H1 (cell line): ENCODE results near the gene CIAO3. TPM values are rescaled to one million over a fixed set of nuclear protein-coding genes. Genes with fewer than 3 reads are reported as not detected.

Experiments
- CTCF ChIA-PET: fragments of 300-600 bp; sonication (Branson Sonifier 250); formaldehyde crosslinking; loops from one replicate; lab custom pipeline; 2021; ENCODE audit not compliant: partially characterized antibody; lab: Charles Lee
- POLR2A ChIA-PET: fragments of 300-600 bp; sonication (Branson Sonifier 250); formaldehyde crosslinking; loops from one replicate; lab custom pipeline; 2021; ENCODE audit warnings: inconsistent platforms; ENCODE audit not compliant: partially characterized antibody; lab: Charles Lee
- DNase-seq, 2 experiments: peaks; one replicate each; pipeline versions ENCODE4 v3.0.0 to v3.0.0-alpha.2; 2010 to 2022; ENCODE audit warnings: low spot score in 2 of 2, low read depth in 1 of 2, mixed read lengths in 1 of 2
- FAIRE-seq: peaks from 2 replicates; lab custom pipeline; 2011; peaks lifted over from hg19 to GRCh38; lab: Jason Lieb, UNC
- H2AFZ ChIP-seq: 2 replicates; pipeline ENCODE4 v1.8.1; 2012; ENCODE audit warnings: low read length, inconsistent platforms
- H2AK5ac ChIP-seq: 2 replicates; pipeline ENCODE4 v1.6.1; 2013; ENCODE audit warnings: low read depth, low read length
- H2BK120ac ChIP-seq: replicated peaks from 2 replicates; pipeline ENCODE3; 2013; ENCODE audit warnings: low read depth, low read length, inconsistent platforms
- H2BK12ac ChIP-seq: 2 replicates; pipeline ENCODE4 v1.6.1; 2013; ENCODE audit warnings: low read depth, low read length
- H2BK15ac ChIP-seq: 2 replicates; pipeline ENCODE4 v1.6.1; 2013; ENCODE audit warnings: low read length
- H2BK20ac ChIP-seq: 2 replicates; pipeline ENCODE4 v1.6.1; 2013; ENCODE audit warnings: low read length
- H2BK5ac ChIP-seq: 2 replicates; pipeline ENCODE4 v1.6.1; 2013; ENCODE audit warnings: low read depth, low read length
- H3K14ac ChIP-seq: 2 replicates; pipeline ENCODE4 v1.6.1; 2013; ENCODE audit warnings: inconsistent platforms; ENCODE audit not compliant: insufficient read length
- H3K18ac ChIP-seq: 2 replicates; pipeline ENCODE4 v1.6.1; 2013; ENCODE audit warnings: low read length; ENCODE audit errors: extremely low read depth
- H3K23ac ChIP-seq: 2 replicates; pipeline ENCODE4 v1.6.1; 2013; ENCODE audit warnings: inconsistent platforms; ENCODE audit not compliant: insufficient read length
- H3K23me2 ChIP-seq: 2 replicates; pipeline ENCODE4 v1.6.1; 2013; ENCODE audit warnings: low read depth, low read length
- H3K27ac ChIP-seq: 2 replicates; pipeline ENCODE4 v1.6.1; 2011; ENCODE audit warnings: low read depth, low read length, inconsistent platforms
- H3K27me3 ChIP-seq, 4 experiments: replicated peaks in 1 of 4; 1 replicate in 1 of 4; 2 replicates in 3 of 4; pipeline versions ENCODE4 v1.6.1 to v1.8.1; 2011 to 2013; ENCODE audit warnings: low read length in 3 of 4, mild to moderate bottlenecking in 3 of 4, inconsistent platforms in 2 of 4, mixed read lengths in 2 of 4, moderate library complexity in 1 of 4; ENCODE audit not compliant: control insufficient read depth in 3 of 4, insufficient read depth in 3 of 4; ENCODE audit errors: extremely low read depth in 1 of 4
- H3K36me3 ChIP-seq, 4 experiments: 2 replicates each; pipeline versions ENCODE4 v1.6.1 to v1.8.1; 2011 to 2013; ENCODE audit warnings: mild to moderate bottlenecking in 4 of 4, low read length in 3 of 4, moderate library complexity in 2 of 4, control low read depth in 1 of 4, inconsistent platforms in 1 of 4; ENCODE audit not compliant: insufficient read depth in 4 of 4, control insufficient read depth in 2 of 4
- H3K4ac ChIP-seq: replicated peaks from 2 replicates; pipeline ENCODE3; 2013; ENCODE audit warnings: low read length, low read depth, mixed read lengths, inconsistent platforms; ENCODE audit not compliant: insufficient read length
- H3K4me1 ChIP-seq, 4 experiments: replicated peaks in 1 of 4; 1 replicate in 1 of 4; 2 replicates in 3 of 4; pipeline versions ENCODE4 v1.6.1 to v1.8.1; 2011 to 2013; ENCODE audit warnings: low read length in 3 of 4, inconsistent platforms in 2 of 4, mixed read lengths in 1 of 4; ENCODE audit not compliant: insufficient read depth in 4 of 4, control insufficient read depth in 3 of 4
- H3K4me2 ChIP-seq, 2 experiments: 2 replicates each; pipeline versions ENCODE4 v1.6.1 to v1.8.1; 2011 to 2013; ENCODE audit warnings: low read depth in 2 of 2, low read length in 2 of 2, control low read depth in 1 of 2, inconsistent platforms in 1 of 2, mild to moderate bottlenecking in 1 of 2; ENCODE audit not compliant: insufficient read depth in 1 of 2
- H3K4me3 ChIP-seq, 4 experiments: fragments of 200-600, 300-600 bp in 1 of 4; sonication (generic), shearing (Covaris generic), sonication (Bioruptor Twin) in 1 of 4; 2 replicates each; pipeline versions ENCODE4 v1.5.1 to v1.8.1; 2011 to 2016; ENCODE audit warnings: low read length in 4 of 4, low read depth in 3 of 4, control low read depth in 2 of 4, inconsistent platforms in 2 of 4, mild to moderate bottlenecking in 2 of 4, mixed read lengths in 1 of 4, moderate library complexity in 1 of 4; ENCODE audit not compliant: insufficient read depth in 2 of 4; ENCODE audit errors: extremely low read depth in 1 of 4
- H3K56ac ChIP-seq: replicated peaks from 2 replicates; pipeline ENCODE3; 2013; ENCODE audit warnings: low read depth, mild to moderate bottlenecking, mixed read lengths, low read length, inconsistent platforms; ENCODE audit not compliant: insufficient read length
- H3K79me1 ChIP-seq: 2 replicates; pipeline ENCODE4 v1.6.1; 2013; ENCODE audit warnings: low read depth, low read length, control low read depth
- H3K79me2 ChIP-seq, 2 experiments: 2 replicates each; pipeline versions ENCODE4 v1.6.1 to v1.8.1; 2012 to 2013; ENCODE audit warnings: low read length in 2 of 2, mild to moderate bottlenecking in 2 of 2, inconsistent platforms in 1 of 2; ENCODE audit not compliant: insufficient read depth in 2 of 2, control insufficient read depth in 1 of 2
- H3K9ac ChIP-seq, 4 experiments: replicated peaks in 1 of 4; 1 replicate in 1 of 4; 2 replicates in 3 of 4; pipeline versions ENCODE4 v1.6.1 to v1.8.1; 2011 to 2013; ENCODE audit warnings: low read depth in 3 of 4, low read length in 3 of 4, control low read depth in 2 of 4, mild to moderate bottlenecking in 2 of 4, moderate library complexity in 2 of 4, inconsistent platforms in 1 of 4; ENCODE audit errors: extremely low read depth in 1 of 4
- H3K9me3 ChIP-seq, 2 experiments: 2 replicates each; pipeline versions ENCODE4 v1.6.1 to v1.8.1; 2012 to 2013; ENCODE audit warnings: mild to moderate bottlenecking in 2 of 2, moderate library complexity in 2 of 2, control low read depth in 1 of 2, inconsistent platforms in 1 of 2, low read depth in 1 of 2, low read length in 1 of 2, mixed read lengths in 1 of 2; ENCODE audit not compliant: insufficient read depth in 2 of 2
- H4K20me1 ChIP-seq, 2 experiments: replicated peaks in 1 of 2; 2 replicates each; pipeline versions ENCODE3 to v1.8.1; 2011 to 2013; ENCODE audit warnings: inconsistent platforms in 2 of 2, low read length in 2 of 2, mild to moderate bottlenecking in 1 of 2; ENCODE audit not compliant: insufficient read depth in 2 of 2, control insufficient read depth in 1 of 2
- H4K5ac ChIP-seq: 2 replicates; pipeline ENCODE4 v1.6.1; 2013; ENCODE audit warnings: low read length, low read depth, mixed read lengths, inconsistent platforms; ENCODE audit not compliant: insufficient read length
- H4K8ac ChIP-seq: 2 replicates; pipeline ENCODE4 v1.8.0; 2013; ENCODE audit warnings: mild to moderate bottlenecking, moderate library complexity, low read length, inconsistent platforms; ENCODE audit not compliant: insufficient read depth; ENCODE audit errors: extremely low read depth
- H4K91ac ChIP-seq: replicated peaks from 2 replicates; pipeline ENCODE3; 2013; ENCODE audit warnings: low read length, mixed read lengths, inconsistent platforms; ENCODE audit not compliant: insufficient read length
- BRCA1 ChIP-seq: IDR thresholded peaks from 2 replicates; pipeline ENCODE4 v1.6.1; 2012; ENCODE audit warnings: low read depth, low read length, improper control_type of control experiment
- SAP30 ChIP-seq: fragments of 300-600 bp; sonication (generic); IDR thresholded peaks from 2 replicates; pipeline ENCODE4 v1.7.1; 2012; ENCODE audit warnings: low read length, moderate library complexity, mild to moderate bottlenecking, inconsistent platforms; ENCODE audit not compliant: insufficient read depth, insufficient replicate concordance
- WGBS, 2 experiments: shearing (Covaris generic) in 1 of 2; methylation state at CpG; one replicate each; pipeline versions ENCODE4 v1.1.6 to v1.1.7; 2013 to 2015; ENCODE audit warnings: low lambda C conversion rate in 2 of 2, mixed read lengths in 2 of 2, inconsistent platforms in 1 of 2, low coverage in 1 of 2, missing lambda C conversion rate in 1 of 2; ENCODE audit not compliant: insufficient replicate concordance in 2 of 2, insufficient coverage in 1 of 2, insufficient read length in 1 of 2; ENCODE audit errors: extremely low coverage in 1 of 2, missing lambda C conversion rate in 1 of 2; 5-methylcytosine and 5-hydroxymethylcytosine counted together
- polyA plus RNA-seq, 7 experiments: library from polyadenylated mRNA; depleted of rRNA in 3 of 7; stranded (reverse) in 5 of 7; unstranded in 2 of 7; fragments of >200 nt in 5 of 7; fragments of 200-250 nt in 2 of 7; gene quantifications; 1 replicate in 5 of 7; 2 replicates in 1 of 7; 4 replicates in 1 of 7; pipeline versions ENCODE4 v1.2.1 to v1.2.3, GENCODE V29; 2011 to 2013; ENCODE audit warnings: missing spikeins in 2 of 7, mixed read lengths in 2 of 7
- total RNA-seq: library from RNA; stranded (reverse); fragmentation: NEBNext Ultra II Directional; extraction: Animal tissue kit (Norgen Biotek cat#: 25700); gene quantifications from 2 replicates; pipeline ENCODE4 v1.2.1, GENCODE V29; 2021

The CIAO3 gene
- total and polyA plus RNA-seq, 2 of the 8 experiments (the other 6 are each of a cell fraction or from before 2014, with no cell fraction given) = 20.0 to 20.4 TPM

- Histone ChIP-seq H3K79me1 (peaks cover 4% of the 10 kb centered on the region), H3K4ac (no peak overlapping the region), H2AFZ (no peak overlapping the region), H3K23me2 (peaks cover 12% of the 10 kb centered on the region), H3K18ac (no peak overlapping the region), H3K36me3 (peaks cover 0 to 14% (median 2%) of the 10 kb centered on the region in 4 experiments; a peak in 3 of 8 replicates), H2BK15ac (no peak overlapping the region; the same call in 1 of the 2 replicates), H3K14ac (no peak overlapping the region), H2BK5ac (no peak overlapping the region), H3K4me3 (peak overlapping the region; percentile 76 to 90 (median 82)), H3K9me3 (no peaks in the 10 kb centered on the region), H3K4me2 (peak overlapping the region; percentile 71 to 97), H3K27me3 (peaks cover 0 to 29% (median 13%) of the 10 kb centered on the region in 4 experiments; a peak in 5 of 7 replicates), H3K23ac (no peak overlapping the region), H2BK120ac (no peak overlapping the region), H4K5ac (no peak overlapping the region), H2AK5ac (no peak overlapping the region), H3K79me2 (no peaks in the 10 kb centered on the region), H4K8ac (peak overlapping the region; percentile 94), H2BK20ac (no peak overlapping the region), H4K91ac (no peak overlapping the region), H3K56ac (no peak overlapping the region), H3K9ac (peak overlapping the region; percentile 50 to 70 (median 55); a peak in 6 of 7 replicates), H4K20me1 (peaks cover 0 to 11% of the 10 kb centered on the region in 2 experiments), H3K27ac (no peak overlapping the region), H3K4me1 (peaks cover 0 to 16% (median 7%) of the 10 kb centered on the region in 4 experiments; a peak in 5 of 7 replicates), H2BK12ac (peak overlapping the region; percentile 50; the same call in 1 of the 2 replicates)
- TF ChIP-seq SAP30 (peak; percentile 37), BRCA1 (no peak)
- FAIRE-seq = no peak
- 89% methylated on average over 26 of the region's 26 CpGs; no CpG with 5 or more reads in 1 of the 2 experiments for whole genome bisulfite sequencing, 2 experiments
- no peak for DNase-seq
- ChIA-PET POLR2A (interaction anchor here (1.2 to 4.1 kb wide), 13 partner anchors 9 to 165 kb away, joined by 3 to 39 read pairs (median 7); partner anchors contain the start of genes ANTKMT, METRN, RHBDL1 and STUB1), CTCF (interaction anchor here (0.8 to 6.0 kb wide), 6 partner anchors 18 to 1000 kb away, joined by 3 to 75 read pairs (median 4); partner anchors contain the start of genes RHBDL1 and RHOT2)
Measured at GRCh38 chr16:689175-689897, 51.5 kb downstream of the CIAO3 start.
